Measurements from ENCODE around the gene ECI1.
"Not testable (repeated sequence)": the region's sequence is repeated elsewhere in the genome, so short reads cannot be mapped to it uniquely, and the experiment has no call there.

Gene ECI1

GRCh38 chr16:2280461-2280860 is 29.1 kb upstream of the ECI1 start:
- no peak for DNase-seq (ENCODE audit: low read depth in 2 of 2)

GRCh38 chr16:2278956-2279800 is 27.8 kb upstream of the ECI1 start:
- DNase-seq (ENCODE audit: low read depth in 2 of 2), result no peak

- no peak for DNase-seq (ENCODE audit: low read depth in 2 of 2)
Measured at GRCh38 chr16:2278272-2278608, 26.9 kb upstream of the ECI1 start.

- no peak for DNase-seq (ENCODE audit: low read depth in 2 of 2)
Measured at GRCh38 chr16:2277466-2278271, 26.3 kb upstream of the ECI1 start.

GRCh38 chr16:2276368-2277195 is 25.2 kb upstream of the ECI1 start:
- DNase-seq (ENCODE audit: low read depth in 2 of 2), result no peak

- DNase-seq (ENCODE audit: low read depth in 2 of 2), result no peak
Measured at GRCh38 chr16:2275476-2276367, 24.3 kb upstream of the ECI1 start.

- DNase-seq (ENCODE audit: low read depth in 2 of 2), result no peak
Measured at GRCh38 chr16:2273931-2274330, 22.5 kb upstream of the ECI1 start.

GRCh38 chr16:2273484-2273883 is 22.1 kb upstream of the ECI1 start:
- DNase-seq (ENCODE audit: low read depth in 2 of 2), result no peak

GRCh38 chr16:2271848-2272461 is 20.6 kb upstream of the ECI1 start:
- DNase-seq (ENCODE audit: low read depth in 2 of 2), result no peak

- no peak for DNase-seq (ENCODE audit: low read depth in 2 of 2)
Measured at GRCh38 chr16:2270588-2271470, 19.4 kb upstream of the ECI1 start.

- no peak for DNase-seq (ENCODE audit: low read depth in 2 of 2)
Measured at GRCh38 chr16:2270070-2270462, 18.7 kb upstream of the ECI1 start.

- peak; percentile 87 to 96 for DNase-seq (ENCODE audit: low read depth in 2 of 2)
Measured at GRCh38 chr16:2267913-2268666, 16.7 kb upstream of the ECI1 start, which contains the start of gene RNPS1. RNPS1 (minus strand) TSS chr16:2268126; CDS start chr16:2264643, 3,483 bp downstream.

- not testable (repeated sequence) for DNase-seq (ENCODE audit: low read depth in 2 of 2)
Measured at GRCh38 chr16:2267505-2267912, 16.1 kb upstream of the ECI1 start.

GRCh38 chr16:2266887-2267286 is 15.5 kb upstream of the ECI1 start:
- not testable (repeated sequence) for DNase-seq (ENCODE audit: low read depth in 2 of 2)

- not testable (repeated sequence) for DNase-seq (ENCODE audit: low read depth in 2 of 2)
Measured at GRCh38 chr16:2263026-2263425, 11.6 kb upstream of the ECI1 start.

- no peak for DNase-seq (ENCODE audit: low read depth in 2 of 2)
Measured at GRCh38 chr16:2260250-2260649, 8.9 kb upstream of the ECI1 start.

GRCh38 chr16:2258530-2258929 is 7.1 kb upstream of the ECI1 start:
- not testable (repeated sequence) for DNase-seq (ENCODE audit: low read depth in 2 of 2)

GRCh38 chr16:2257726-2258125 is 6.3 kb upstream of the ECI1 start:
- DNase-seq (ENCODE audit: low read depth in 2 of 2), result no peak
